Measurements from ENCODE around the gene BET1L. TPM values are rescaled to one million over a fixed set of nuclear protein-coding genes. Genes with fewer than 3 reads are reported as not detected.

BET1L gene, protein sequence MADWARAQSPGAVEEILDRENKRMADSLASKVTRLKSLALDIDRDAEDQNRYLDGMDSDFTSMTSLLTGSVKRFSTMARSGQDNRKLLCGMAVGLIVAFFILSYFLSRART
- total RNA-seq = 6.5 TPM

DNA sequence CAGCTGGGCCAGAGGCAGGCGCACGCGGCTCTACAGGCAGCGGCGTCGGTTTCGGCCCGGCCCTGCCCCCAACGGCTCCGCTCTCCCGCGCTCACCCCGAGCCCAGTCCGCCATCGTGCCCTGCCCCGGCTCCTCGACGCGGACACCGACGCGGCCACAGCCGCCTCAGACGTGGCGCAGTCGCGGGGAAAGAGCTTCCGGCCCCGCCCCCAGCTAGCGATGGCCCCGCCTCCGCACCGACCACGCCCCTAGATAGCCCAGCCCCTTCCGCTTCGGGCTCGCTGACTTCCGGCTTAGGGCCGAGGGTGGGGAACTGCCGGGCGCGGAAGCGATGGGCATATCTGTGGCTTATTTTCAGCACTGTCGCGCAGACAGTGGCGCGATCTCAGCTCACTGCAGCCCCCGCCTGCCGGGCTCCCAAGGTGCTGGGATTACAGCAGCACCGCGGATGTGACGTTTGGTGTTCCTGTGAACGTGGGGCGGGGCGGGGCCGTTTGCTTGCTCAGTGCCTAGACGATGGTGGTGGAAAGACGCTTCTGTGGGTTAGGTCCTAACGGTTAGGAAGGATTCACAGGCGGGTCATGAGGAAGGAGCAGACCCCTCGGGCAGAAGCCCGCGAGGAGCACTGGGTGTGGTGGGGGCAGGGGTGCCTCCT is at the start of gene BET1L, which contains the start of gene RIC8A:
Gene BET1L (minus strand): TSS at position 192 of the 655 bp plus-strand sequence. CDS start 78 bp downstream, at position 114.
Gene RIC8A (plus strand): TSS at position 501 of the 655 bp plus-strand sequence. CDS start 1,147 bp downstream, outside the sequence.

GRCh38 chr11:236774-237767 is 29.9 kb upstream of the BET1L start, which contains the start of gene PSMD13:
TSS of gene PSMD13 (plus strand) at chr11:236976. CDS start at chr11:237050, 74 bp downstream.

DNA sequence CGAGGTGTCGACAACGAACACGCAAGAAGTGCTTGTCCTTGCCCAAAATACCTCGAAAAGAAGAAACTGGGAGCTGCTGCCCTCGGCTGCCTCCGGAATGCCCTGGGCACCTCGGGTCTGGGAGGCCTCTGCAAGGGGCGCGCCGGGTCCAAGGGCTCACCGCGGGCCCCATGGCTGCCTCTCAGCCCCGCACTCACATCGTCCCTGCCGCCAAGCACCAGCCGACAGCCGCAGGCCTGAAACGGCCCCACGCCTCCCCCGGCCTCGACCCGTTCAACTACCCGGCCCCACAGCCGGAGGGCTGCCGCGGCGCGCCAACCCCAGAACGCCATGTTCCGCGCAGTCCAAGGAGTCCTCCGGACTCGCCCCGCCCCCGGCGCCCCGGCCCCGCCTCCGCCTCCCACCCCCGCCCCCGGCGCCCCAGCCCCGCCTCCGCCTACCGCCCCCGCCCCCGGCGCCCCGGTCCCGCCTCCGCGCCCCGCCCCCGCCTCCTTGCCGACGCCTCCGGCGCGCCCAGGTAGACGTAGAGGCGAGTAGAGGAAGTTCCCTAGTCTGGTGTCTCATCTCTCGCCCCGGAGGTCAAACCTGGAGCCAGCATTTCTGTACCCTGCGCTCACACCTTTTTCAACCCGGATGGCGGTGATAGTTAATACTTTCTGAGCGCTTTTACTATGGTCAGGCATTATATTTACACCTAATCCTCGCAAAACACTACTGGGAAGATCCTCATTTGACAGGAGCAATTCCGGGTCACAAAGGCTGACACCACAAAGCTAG is 29.0 kb upstream of the BET1L start, which contains the start of gene SIRT3:
Gene SIRT3 (minus strand): TSS at position 346 of the 777 bp plus-strand sequence. CDS start 14 bp downstream, at position 332.

DNA sequence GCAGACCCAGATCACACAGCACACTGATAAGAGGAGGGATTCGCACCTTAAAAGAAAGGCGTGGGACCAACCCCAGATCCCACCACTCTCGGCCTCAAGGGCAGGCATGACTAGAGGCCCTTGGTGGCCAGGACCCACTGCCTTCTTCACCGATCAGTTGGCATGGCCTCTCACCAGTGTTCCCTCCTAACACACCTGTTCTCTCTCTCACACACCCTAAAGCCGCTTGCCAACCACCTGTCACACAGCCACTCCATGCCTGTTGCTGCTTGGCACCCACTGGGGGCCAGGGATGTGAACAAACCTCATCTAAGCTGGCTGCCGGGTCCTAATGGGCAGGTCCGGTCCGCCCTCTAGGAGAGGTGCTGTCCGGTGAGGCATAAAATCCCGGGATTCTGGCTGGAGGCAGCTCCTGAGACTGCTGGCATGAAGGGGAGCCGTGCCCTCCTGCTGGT is 14.5 kb downstream of the BET1L start, which contains the start of gene SCGB1C1:
Gene SCGB1C1 (plus strand): TSS at position 405 of the 455 bp plus-strand sequence. CDS start 22 bp downstream, at position 427.

Small RNA genes lying within 50 kb of the gene (small RNA-seq; reads per million reads assigned to genes)
- not detected for gene RNU6-447P

Other genes with a start within 250 kb of the BET1L start
- not detected for gene SCGB1C1, start 14.3 kb downstream of the BET1L start, total RNA-seq
- gene RIC8A, start 309 bp upstream of the BET1L start, total RNA-seq = 80.7 TPM
- gene SIRT3, start 28.9 kb upstream of the BET1L start, total RNA-seq = 23.3 TPM
- 93.7 TPM for gene PSMD13, start 29.6 kb upstream of the BET1L start, total RNA-seq
- gene NLRP6, start 71.0 kb upstream of the BET1L start, total RNA-seq = not detected
- 0.92 TPM for gene PGGHG, start 81.7 kb upstream of the BET1L start, total RNA-seq
- not detected for gene IFITM5, start 92.1 kb upstream of the BET1L start, total RNA-seq
- gene IFITM2, start 100.4 kb upstream of the BET1L start, total RNA-seq = 1.6 TPM
- gene IFITM1, start 106.6 kb upstream of the BET1L start, total RNA-seq = 11.5 TPM
- gene IFITM3, start 113.5 kb upstream of the BET1L start, total RNA-seq = 6.0 TPM
- 75.7 TPM for gene B4GALNT4, start 162.1 kb upstream of the BET1L start, total RNA-seq
- gene PKP3, start 186.8 kb upstream of the BET1L start, total RNA-seq = 0.69 TPM
- 7.6 TPM for gene SIGIRR, start 207.6 kb upstream of the BET1L start, total RNA-seq
- gene ANO9, start 234.6 kb upstream of the BET1L start, total RNA-seq = not detected
- 28.1 TPM for gene PTDSS2, start 242.9 kb upstream of the BET1L start, total RNA-seq

All from diencephalon (tissue), 1 donor.